Measurements from ENCODE around the gene PSD2.

- TF ChIP-seq, protein P1, sequence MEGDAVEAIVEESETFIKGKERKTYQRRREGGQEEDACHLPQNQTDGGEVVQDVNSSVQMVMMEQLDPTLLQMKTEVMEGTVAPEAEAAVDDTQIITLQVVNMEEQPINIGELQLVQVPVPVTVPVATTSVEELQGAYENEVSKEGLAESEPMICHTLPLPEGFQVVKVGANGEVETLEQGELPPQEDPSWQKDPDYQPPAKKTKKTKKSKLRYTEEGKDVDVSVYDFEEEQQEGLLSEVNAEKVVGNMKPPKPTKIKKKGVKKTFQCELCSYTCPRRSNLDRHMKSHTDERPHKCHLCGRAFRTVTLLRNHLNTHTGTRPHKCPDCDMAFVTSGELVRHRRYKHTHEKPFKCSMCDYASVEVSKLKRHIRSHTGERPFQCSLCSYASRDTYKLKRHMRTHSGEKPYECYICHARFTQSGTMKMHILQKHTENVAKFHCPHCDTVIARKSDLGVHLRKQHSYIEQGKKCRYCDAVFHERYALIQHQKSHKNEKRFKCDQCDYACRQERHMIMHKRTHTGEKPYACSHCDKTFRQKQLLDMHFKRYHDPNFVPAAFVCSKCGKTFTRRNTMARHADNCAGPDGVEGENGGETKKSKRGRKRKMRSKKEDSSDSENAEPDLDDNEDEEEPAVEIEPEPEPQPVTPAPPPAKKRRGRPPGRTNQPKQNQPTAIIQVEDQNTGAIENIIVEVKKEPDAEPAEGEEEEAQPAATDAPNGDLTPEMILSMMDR (IDR thresholded peaks at IDR 0.05): no peak
- no peak for TF ChIP-seq POLR2A (IDR thresholded peaks at IDR 0.05)
Measured at GRCh38 chr5:139884734-139885133, 89.1 kb downstream of the PSD2 start.
